GM12873 (cell line): Measurements from ENCODE around the gene URB1.

Experiments used
- CTCF ChIP-seq: IDR thresholded peaks from 2 replicates; pipeline ENCODE4 v1.5.1; 2012; ENCODE audit warnings: low read depth, mild to moderate bottlenecking, moderate library complexity, low read length, control low read depth; ENCODE audit not compliant: insufficient read depth; ENCODE audit errors: missing control alignments

The URB1 gene

GRCh38 chr21:32347977-32348376, 44.8 kb downstream of the URB1 start:
- no peak for TF ChIP-seq CTCF

GRCh38 chr21:32347351-32347750, 45.5 kb downstream of the URB1 start:
- no peak for TF ChIP-seq CTCF

GRCh38 chr21:32346951-32347350, 45.9 kb downstream of the URB1 start:
- no peak for TF ChIP-seq CTCF

- TF ChIP-seq CTCF, result no peak
Observed at GRCh38 chr21:32340863-32341848, 51.7 kb downstream of the URB1 start.

GRCh38 chr21:32338209-32338921, 54.4 kb downstream of the URB1 start:
- no peak for TF ChIP-seq CTCF

GRCh38 chr21:32337206-32337605, 55.6 kb downstream of the URB1 start:
- TF ChIP-seq CTCF, result no peak

- TF ChIP-seq CTCF, result no peak
Observed at GRCh38 chr21:32336711-32337110, 56.1 kb downstream of the URB1 start.
